Measurements from ENCODE around the gene ELAVL4.

ELAVL4 gene

DNA sequence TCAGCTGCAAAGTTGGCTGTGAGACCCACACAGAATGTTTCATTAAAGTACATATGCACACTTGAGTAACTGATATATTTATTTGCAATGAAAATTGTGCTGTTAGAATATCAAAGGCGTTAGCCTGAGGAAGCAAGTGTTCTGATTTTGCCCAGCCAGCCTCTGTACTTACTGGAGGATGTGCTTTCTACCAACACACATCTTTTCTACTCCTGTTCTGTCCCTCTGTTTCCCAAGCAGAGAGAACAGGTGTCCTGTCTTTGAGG, 31.4 kb downstream of the ELAVL4 start:
- no peak for TF ChIP-seq ZFX (IDR thresholded peaks at IDR 0.05)
- TF ChIP-seq, protein P1, sequence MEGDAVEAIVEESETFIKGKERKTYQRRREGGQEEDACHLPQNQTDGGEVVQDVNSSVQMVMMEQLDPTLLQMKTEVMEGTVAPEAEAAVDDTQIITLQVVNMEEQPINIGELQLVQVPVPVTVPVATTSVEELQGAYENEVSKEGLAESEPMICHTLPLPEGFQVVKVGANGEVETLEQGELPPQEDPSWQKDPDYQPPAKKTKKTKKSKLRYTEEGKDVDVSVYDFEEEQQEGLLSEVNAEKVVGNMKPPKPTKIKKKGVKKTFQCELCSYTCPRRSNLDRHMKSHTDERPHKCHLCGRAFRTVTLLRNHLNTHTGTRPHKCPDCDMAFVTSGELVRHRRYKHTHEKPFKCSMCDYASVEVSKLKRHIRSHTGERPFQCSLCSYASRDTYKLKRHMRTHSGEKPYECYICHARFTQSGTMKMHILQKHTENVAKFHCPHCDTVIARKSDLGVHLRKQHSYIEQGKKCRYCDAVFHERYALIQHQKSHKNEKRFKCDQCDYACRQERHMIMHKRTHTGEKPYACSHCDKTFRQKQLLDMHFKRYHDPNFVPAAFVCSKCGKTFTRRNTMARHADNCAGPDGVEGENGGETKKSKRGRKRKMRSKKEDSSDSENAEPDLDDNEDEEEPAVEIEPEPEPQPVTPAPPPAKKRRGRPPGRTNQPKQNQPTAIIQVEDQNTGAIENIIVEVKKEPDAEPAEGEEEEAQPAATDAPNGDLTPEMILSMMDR (conservative IDR thresholded peaks at IDR 0.05): no peak
- no peak overlapping the region for H3K27ac ChIP-seq

DNA sequence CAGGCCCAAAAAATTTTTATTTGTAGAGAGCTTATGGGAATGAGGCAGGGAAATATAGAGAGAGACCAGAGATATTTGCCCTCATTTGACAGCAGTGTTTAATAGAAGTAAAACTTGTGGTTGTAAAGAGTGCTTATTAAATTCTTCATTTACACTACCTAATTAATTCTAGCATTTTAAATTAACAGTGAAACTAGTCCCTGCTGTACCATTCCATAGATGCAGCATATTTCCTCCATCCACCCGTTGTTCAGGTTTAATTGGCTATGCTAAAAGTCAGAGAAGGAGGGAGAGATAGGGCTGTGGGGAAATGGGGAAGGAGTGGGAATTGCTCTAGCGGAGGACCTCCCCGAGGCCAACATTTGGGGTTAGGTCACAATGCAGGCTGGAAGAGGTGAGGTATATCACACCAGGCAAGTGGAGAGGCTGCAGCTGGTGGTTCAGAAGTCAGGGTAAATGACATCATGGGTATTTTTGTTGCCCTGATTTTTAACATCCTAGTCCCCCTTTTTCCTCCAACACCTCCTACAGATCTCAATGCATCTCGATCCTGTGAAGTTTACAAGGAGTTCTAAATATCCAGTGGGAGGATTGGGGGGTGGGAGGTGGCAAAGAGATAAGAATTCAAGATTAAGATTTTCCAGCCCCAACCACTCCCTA, 38.6 kb downstream of the ELAVL4 start:
- H3K27ac ChIP-seq: no peak overlapping the region
- no peak for TF ChIP-seq ZFX (IDR thresholded peaks at IDR 0.05)
- TF ChIP-seq, protein P1 (conservative IDR thresholded peaks at IDR 0.05): no peak

DNA sequence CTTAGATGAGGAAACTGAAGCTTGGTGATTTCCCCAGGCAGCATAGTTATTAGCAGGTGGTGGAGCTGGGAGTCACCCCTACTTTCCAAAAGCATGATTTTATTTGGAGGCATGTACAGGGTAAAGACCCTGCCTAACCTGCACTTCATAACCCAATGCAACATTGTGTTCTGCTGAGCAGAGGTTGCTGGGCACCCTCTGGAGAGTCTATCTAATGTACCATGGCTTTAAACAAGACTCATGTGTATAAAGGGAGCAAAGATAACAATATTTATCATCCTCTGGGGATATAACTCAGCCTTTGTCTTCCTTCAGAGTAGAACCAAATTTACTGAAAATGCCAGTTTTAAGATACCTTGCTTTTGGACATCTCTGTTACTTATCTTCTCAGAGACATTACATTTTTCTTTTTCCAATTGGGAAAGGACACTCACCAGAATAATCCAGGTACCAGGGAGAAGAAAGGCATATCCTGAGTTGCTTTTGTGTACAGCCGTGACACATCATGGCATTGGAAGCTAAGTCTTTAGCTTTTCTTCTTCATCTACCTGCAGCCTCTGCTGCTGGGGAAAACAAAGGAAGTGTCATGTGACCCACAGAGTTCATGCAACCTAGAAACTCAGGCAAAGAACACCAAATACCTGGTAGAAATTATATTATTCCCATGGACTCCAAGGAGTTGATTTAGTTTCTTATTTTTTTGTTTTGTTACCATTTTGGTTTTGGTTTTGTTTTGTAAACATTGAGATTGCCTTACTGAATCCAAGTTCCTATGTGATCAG, 39.6 kb downstream of the ELAVL4 start:
- no peak overlapping the region for H3K27ac ChIP-seq
- TF ChIP-seq, protein P1 (conservative IDR thresholded peaks at IDR 0.05): no peak
- no peak for TF ChIP-seq ZFX (IDR thresholded peaks at IDR 0.05)

DNA sequence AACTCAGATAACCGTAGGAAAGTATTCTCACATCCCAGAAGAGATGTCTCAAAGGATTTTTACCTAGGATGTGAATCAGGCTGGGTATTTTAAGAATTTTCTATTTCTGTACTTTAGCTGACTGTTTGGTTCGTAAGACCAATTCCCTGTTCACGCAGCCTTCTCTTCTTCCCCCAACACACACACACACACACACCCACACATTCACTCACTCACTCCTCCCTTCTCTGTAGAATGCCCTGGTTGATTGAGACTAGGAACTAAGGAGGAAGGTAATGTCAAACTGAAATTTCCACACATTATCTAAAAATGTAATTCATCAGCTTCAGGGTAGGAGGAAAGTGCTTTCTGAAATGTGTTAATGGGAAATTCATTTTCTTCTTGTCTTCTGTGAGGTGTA, 43.5 kb downstream of the ELAVL4 start:
- H3K27ac ChIP-seq: no peak overlapping the region
- TF ChIP-seq, protein P1 (conservative IDR thresholded peaks at IDR 0.05): no peak
- TF ChIP-seq ZFX (IDR thresholded peaks at IDR 0.05): no peak

DNA sequence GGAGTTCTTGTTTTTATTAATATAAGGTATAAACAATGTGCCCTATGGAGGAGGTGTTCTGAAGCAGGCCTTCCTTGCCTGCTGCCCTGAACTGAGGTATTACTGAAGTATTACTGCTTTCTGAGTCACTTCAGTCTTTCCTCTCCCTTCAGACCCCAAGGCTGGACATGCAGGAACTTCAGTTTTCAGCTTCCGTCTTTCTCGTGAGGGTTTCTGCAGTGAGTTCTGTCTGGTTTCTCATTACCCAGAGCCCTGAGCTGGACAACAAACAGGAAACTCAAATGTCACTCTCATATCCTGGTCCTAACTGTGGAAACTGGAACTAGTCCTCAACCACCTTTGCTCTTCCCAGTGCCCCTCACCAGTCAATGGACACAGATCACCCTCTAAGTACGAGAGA, 46.8 kb downstream of the ELAVL4 start:
- no peak overlapping the region for H3K27ac ChIP-seq

DNA sequence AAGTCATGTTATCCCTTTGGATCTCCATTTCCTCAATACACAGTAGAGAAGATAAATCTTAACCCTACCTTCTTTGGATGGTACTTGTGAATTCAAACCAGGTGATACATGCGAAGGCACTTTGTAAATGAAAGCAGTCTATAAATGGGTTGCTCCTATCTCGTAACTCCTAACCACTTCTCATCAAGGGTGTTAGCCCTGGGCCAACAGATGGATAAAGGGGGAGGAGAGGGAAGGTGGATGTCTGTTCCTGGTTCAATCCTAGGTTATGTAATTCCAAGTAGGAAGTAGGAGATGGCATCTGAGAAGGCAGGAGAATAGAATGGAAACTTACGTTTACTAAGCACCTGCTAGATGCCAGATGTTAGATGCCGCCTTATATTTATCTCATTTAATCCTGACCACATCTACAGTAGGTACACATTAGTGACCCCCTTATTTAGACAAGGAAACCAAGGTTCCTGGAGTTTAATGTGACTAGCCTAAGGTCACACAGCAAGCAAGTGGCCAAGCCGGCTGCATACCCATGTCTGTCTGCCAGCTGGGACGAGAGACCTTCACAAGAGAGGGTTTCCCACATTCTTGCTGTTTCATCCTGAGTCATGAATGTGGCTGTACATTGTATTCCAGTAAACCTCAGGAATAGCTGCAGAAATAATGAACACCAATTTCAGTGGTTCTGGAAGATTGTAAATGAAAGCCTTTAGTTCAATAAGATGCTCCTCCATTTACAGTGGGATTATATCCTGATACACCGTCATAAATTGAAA, 47.7 kb downstream of the ELAVL4 start:
- no peak overlapping the region for H3K27ac ChIP-seq
- TF ChIP-seq, protein P1 (conservative IDR thresholded peaks at IDR 0.05): no peak
- no peak for TF ChIP-seq ZFX (IDR thresholded peaks at IDR 0.05)

More for the DNA sequence above, 46.8 kb downstream of the ELAVL4 start:
- TF ChIP-seq, protein P1 (conservative IDR thresholded peaks at IDR 0.05): no peak
- no peak for TF ChIP-seq ZFX (IDR thresholded peaks at IDR 0.05)
